Naive thymus-derived CD4-positive, alpha-beta T cell (primary cell): ENCODE data around the gene PDGFRB. TPM values are rescaled to one million over a fixed set of nuclear protein-coding genes. Genes with fewer than 3 reads are reported as not detected.

Experiments
- ATAC-seq: fragments of 150-1000 bp; cut with Tn5 transposase; 2 replicates; pipeline ENCODE4 v1.10.0; 2021; ENCODE audit warnings: mild to moderate bottlenecking, moderate library complexity
- CTCF ChIA-PET: fragments of 350-600 bp; sonication (Branson Sonifier 250); formaldehyde crosslinking; loops from one replicate; lab custom pipeline; 2021; ENCODE audit warnings: antibody characterized with exemption; lab: Charles Lee
- POLR2A ChIA-PET: fragments of 350-600 bp; sonication (Branson Sonifier 250); formaldehyde crosslinking; loops from one replicate; lab custom pipeline; 2021; ENCODE audit warnings: antibody characterized with exemption, inconsistent platforms; lab: Charles Lee
- DNase-seq, 9 donors: peaks; one replicate each; pipeline versions ENCODE4 v3.0.0 to v3.0.0-alpha.2; 2020 to 2022; ENCODE audit warnings: mixed read lengths in 1 of 9
- H3K27ac ChIP-seq: one replicate; pipeline ENCODE4 v1.7.0; 2013; ENCODE audit warnings: mild to moderate bottlenecking, low read depth, low read length, moderate library complexity
- H3K27me3 ChIP-seq, 2 donors: one replicate each; pipeline ENCODE4 v1.7.0; 2013; ENCODE audit warnings: low read length in 2 of 2, mild to moderate bottlenecking in 2 of 2, moderate library complexity in 2 of 2; ENCODE audit not compliant: control insufficient read depth in 2 of 2, insufficient read depth in 2 of 2
- H3K36me3 ChIP-seq, 3 experiments: 1 replicate in 2 of 3; 2 replicates in 1 of 3; pipeline ENCODE4 v1.7.0; 2013; ENCODE audit warnings: low read length in 3 of 3, mild to moderate bottlenecking in 3 of 3, moderate library complexity in 1 of 3; ENCODE audit not compliant: insufficient read depth in 3 of 3, control insufficient read depth in 2 of 3
- H3K4me1 ChIP-seq, 2 donors: one replicate each; pipeline ENCODE4 v1.7.0; 2013; ENCODE audit warnings: low read length in 2 of 2, mild to moderate bottlenecking in 2 of 2, moderate library complexity in 1 of 2; ENCODE audit not compliant: control insufficient read depth in 2 of 2, insufficient read depth in 2 of 2
- H3K4me3 ChIP-seq: 2 replicates; pipeline ENCODE4 v1.7.0; 2013; ENCODE audit warnings: mild to moderate bottlenecking, low read length
- H3K9me3 ChIP-seq, 3 experiments: 1 replicate in 2 of 3; 2 replicates in 1 of 3; pipeline ENCODE4 v1.7.0; 2013; ENCODE audit warnings: low read length in 3 of 3; ENCODE audit not compliant: control insufficient read depth in 2 of 3
- H3K27ac Mint-ChIP-seq, 9 donors: one replicate each; pipeline ENCODE4 v1.8.0; 2020 to 2022; ENCODE audit warnings: mixed read lengths in 9 of 9, mild to moderate bottlenecking in 8 of 9, moderate library complexity in 5 of 9, inconsistent platforms in 2 of 9
- H3K27me3 Mint-ChIP-seq, 5 donors: one replicate each; pipeline ENCODE4 v1.8.0; 2021 to 2022; ENCODE audit warnings: mixed read lengths in 5 of 5, mild to moderate bottlenecking in 1 of 5
- H3K36me3 Mint-ChIP-seq, 5 donors: one replicate each; pipeline ENCODE4 v1.8.0; 2020 to 2022; ENCODE audit warnings: mixed read lengths in 5 of 5, mild to moderate bottlenecking in 3 of 5, inconsistent platforms in 1 of 5
- H3K4me1 Mint-ChIP-seq, 7 donors: one replicate each; pipeline ENCODE4 v1.8.0; 2020 to 2022; ENCODE audit warnings: mixed read lengths in 7 of 7, mild to moderate bottlenecking in 3 of 7, inconsistent platforms in 1 of 7
- H3K4me3 Mint-ChIP-seq, 10 donors: one replicate each; pipeline ENCODE4 v1.8.0; 2020 to 2022; ENCODE audit warnings: mild to moderate bottlenecking in 10 of 10, mixed read lengths in 10 of 10, moderate library complexity in 6 of 10, inconsistent platforms in 2 of 10
- H3K9me3 Mint-ChIP-seq, 11 donors: one replicate each; pipeline ENCODE4 v1.8.0; 2020 to 2022; ENCODE audit warnings: mixed read lengths in 11 of 11, mild to moderate bottlenecking in 4 of 11, inconsistent platforms in 1 of 11, moderate library complexity in 1 of 11
- intact Hi-C, 2 donors: fragments of 100-400 bp; cut with micrococcal nuclease; formaldehyde crosslinking; loops; one replicate each; pipeline ENCODE4 v1.15.1; 2023
- polyA plus RNA-seq, 2 donors: library from polyadenylated mRNA; unstranded; fragments of 300-500 nt; fragmentation: Illumina TruSeq; gene quantifications; one replicate each; pipeline ENCODE4 v1.2.3, GENCODE V29; 2021
- total RNA-seq, 6 experiments: library from RNA in 5 of 6; stranded (reverse) in 5 of 6; gene quantifications; 1 replicate in 5 of 6; 2 replicates in 1 of 6; pipeline ENCODE4 v1.2.3 and lab custom pipeline; 2021 to 2026

Gene PDGFRB
- total and polyA plus RNA-seq, 7 experiments from 2014 or later = 0.37 to 8.5 (median 2.9) TPM; not detected in 3

DNA sequence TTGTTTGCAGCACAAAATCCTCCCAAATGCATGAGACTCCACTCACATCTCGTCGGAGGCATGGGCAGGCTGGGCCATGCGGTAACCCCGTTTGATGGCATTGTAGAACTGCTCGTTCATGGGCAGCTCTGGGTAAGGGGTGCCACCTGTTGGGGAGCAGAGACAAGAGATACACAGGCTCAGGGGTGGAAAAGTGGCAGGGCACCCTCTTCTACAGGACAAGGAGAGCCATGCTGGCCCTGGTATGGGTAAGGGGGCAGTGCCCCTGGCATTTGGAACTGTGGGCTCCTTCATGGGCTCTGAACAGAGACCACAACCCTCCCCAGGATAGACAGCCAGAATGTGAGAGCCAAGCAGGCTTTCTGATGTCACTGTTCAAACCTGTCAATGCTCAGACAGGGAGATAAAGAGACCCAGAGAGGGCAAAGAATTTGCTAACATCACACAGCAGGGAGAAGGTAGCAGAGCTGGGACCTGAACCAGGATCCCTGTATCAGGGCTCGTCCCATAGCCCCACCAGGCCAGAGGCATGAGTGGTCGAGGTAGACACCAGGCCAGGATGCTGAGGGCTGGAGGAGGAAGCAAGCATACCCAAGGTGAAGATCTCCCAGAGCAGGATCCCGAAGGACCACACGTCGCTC is 36.1 kb downstream of the PDGFRB start:
- no peaks in the 10 kb centered on the region for H3K36me3 Mint-ChIP-seq
- H3K4me1 Mint-ChIP-seq = peaks cover 0 to 4% (median 0%) of the 10 kb centered on the region in 7 donors
- POLR2A ChIA-PET = no interaction called here
- H3K27ac Mint-ChIP-seq = peak overlapping the region in 1 of 9 donors; percentile 36
- intact Hi-C loops = loop anchor here in 1 of 2 donors (5.0 kb wide), 1 partner anchor 287 kb away; no protein-coding TSS in a partner anchor
- H3K36me3 ChIP-seq = no peaks in the 10 kb centered on the region
- no peak overlapping the region for H3K4me3 ChIP-seq
- no peak for ATAC-seq
- H3K27me3 Mint-ChIP-seq = no peaks in the 10 kb centered on the region
- H3K27ac ChIP-seq = no peak overlapping the region
- CTCF ChIA-PET = no interaction called here
- no peak overlapping the region for H3K4me3 Mint-ChIP-seq
- H3K27me3 ChIP-seq = no peaks in the 10 kb centered on the region
- H3K4me1 ChIP-seq = no peaks in the 10 kb centered on the region
- no peak for DNase-seq
- H3K9me3 ChIP-seq = no peaks in the 10 kb centered on the region
- no peaks in the 10 kb centered on the region for H3K9me3 Mint-ChIP-seq

GRCh38 chr5:150118561-150119229 is 37.0 kb downstream of the PDGFRB start:
- H3K36me3 ChIP-seq = no peaks in the 10 kb centered on the region
- H3K4me1 ChIP-seq = no peaks in the 10 kb centered on the region
- Mint-ChIP-seq H3K27me3 (no peaks in the 10 kb centered on the region), H3K9me3 (no peaks in the 10 kb centered on the region), H3K4me1 (peaks cover 0 to 4% (median 0%) of the 10 kb centered on the region in 7 donors), H3K36me3 (no peaks in the 10 kb centered on the region), H3K27ac (no peak overlapping the region), H3K4me3 (no peak overlapping the region)
- ChIA-PET POLR2A (no interaction called here), CTCF (no interaction called here)
- no peaks in the 10 kb centered on the region for H3K27me3 ChIP-seq
- ATAC-seq (no peak), DNase-seq (no peak)
- H3K27ac ChIP-seq = no peak overlapping the region
- intact Hi-C loops = no loop called here
- no peak overlapping the region for H3K4me3 ChIP-seq
- no peaks in the 10 kb centered on the region for H3K9me3 ChIP-seq

GRCh38 chr5:150117945-150118560 is 37.6 kb downstream of the PDGFRB start:
- DNase-seq (no peak), ATAC-seq (no peak)
- no peak overlapping the region for H3K4me3 Mint-ChIP-seq
- H3K36me3 Mint-ChIP-seq = no peaks in the 10 kb centered on the region
- no peaks in the 10 kb centered on the region for H3K9me3 Mint-ChIP-seq
- intact Hi-C loops = no loop called here
- no peaks in the 10 kb centered on the region for H3K9me3 ChIP-seq
- H3K27me3 ChIP-seq = no peaks in the 10 kb centered on the region
- no peak overlapping the region for H3K4me3 ChIP-seq
- CTCF ChIA-PET = no interaction called here
- H3K36me3 ChIP-seq = no peaks in the 10 kb centered on the region
- no peak overlapping the region for H3K27ac ChIP-seq
- no peaks in the 10 kb centered on the region for H3K4me1 ChIP-seq
- H3K4me1 Mint-ChIP-seq = peaks cover 0 to 6% (median 0%) of the 10 kb centered on the region in 7 donors
- POLR2A ChIA-PET = no interaction called here
- peaks cover 0 to 3% (median 0%) of the 10 kb centered on the region in 5 donors for H3K27me3 Mint-ChIP-seq
- no peak overlapping the region for H3K27ac Mint-ChIP-seq

DNA sequence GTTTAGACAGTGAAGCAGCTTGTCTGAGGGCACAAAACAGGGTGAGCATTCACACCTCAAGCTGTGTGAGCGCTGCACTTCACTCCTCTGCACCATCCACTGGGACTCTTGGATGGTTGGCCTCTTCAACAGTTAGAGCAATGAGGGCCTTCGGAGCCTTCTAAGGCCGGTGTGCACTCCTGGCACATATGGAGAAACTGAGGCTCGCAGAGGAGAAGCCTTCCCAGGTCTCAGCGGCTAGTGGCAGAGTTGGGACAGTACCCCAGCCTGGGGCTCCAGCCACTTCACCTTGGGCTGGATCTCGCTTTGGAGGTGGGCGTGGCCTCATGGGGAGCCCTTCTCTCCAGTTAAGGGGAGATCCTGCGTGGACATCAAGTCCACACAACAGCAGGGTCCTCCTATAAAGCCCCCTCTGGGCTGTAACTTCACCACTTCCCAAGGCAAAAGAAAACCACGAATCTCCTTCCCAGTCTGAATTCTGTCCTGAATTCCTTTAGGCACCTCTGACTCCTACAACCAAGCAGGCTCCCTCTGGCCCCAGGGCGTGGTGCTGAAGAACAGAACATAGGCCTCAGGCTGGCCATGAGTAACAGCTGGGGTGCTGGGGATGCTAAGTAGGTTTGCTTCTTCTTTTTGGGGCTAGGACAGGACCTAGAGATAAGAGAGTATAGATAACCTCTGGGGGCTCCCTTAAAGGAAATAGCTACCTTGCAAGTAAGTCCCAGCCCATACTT is 38.8 kb downstream of the PDGFRB start:
- intact Hi-C loops = no loop called here

GRCh38 chr5:150114773-150115408 is 40.8 kb downstream of the PDGFRB start:
- no peaks in the 10 kb centered on the region for H3K9me3 ChIP-seq
- peaks cover 0 to under 1% (median 0%) of the 10 kb centered on the region in 11 donors for H3K9me3 Mint-ChIP-seq
- no peak overlapping the region for H3K27ac ChIP-seq
- H3K4me3 Mint-ChIP-seq = no peak overlapping the region
- H3K4me3 ChIP-seq = no peak overlapping the region
- H3K4me1 ChIP-seq = no peaks in the 10 kb centered on the region
- intact Hi-C loops = no loop called here
- peaks cover 0 to 6% (median 4%) of the 10 kb centered on the region in 5 donors for H3K27me3 Mint-ChIP-seq
- ATAC-seq (no peak), DNase-seq (peak in 1 of 9 donors; percentile 10)
- no peak overlapping the region for H3K27ac Mint-ChIP-seq
- no peaks in the 10 kb centered on the region for H3K27me3 ChIP-seq
- H3K36me3 ChIP-seq = no peaks in the 10 kb centered on the region
- ChIA-PET POLR2A (no interaction called here), CTCF (no interaction called here)
- H3K36me3 Mint-ChIP-seq = no peaks in the 10 kb centered on the region
- peaks cover 0 to 5% (median 0%) of the 10 kb centered on the region in 7 donors for H3K4me1 Mint-ChIP-seq

More for the DNA sequence above, 38.8 kb downstream of the PDGFRB start:
- POLR2A ChIA-PET = no interaction called here
- peaks cover 0 to 5% (median 0%) of the 10 kb centered on the region in 7 donors for H3K4me1 Mint-ChIP-seq
- no peaks in the 10 kb centered on the region for H3K4me1 ChIP-seq
- no peak overlapping the region for H3K4me3 ChIP-seq
- H3K27me3 ChIP-seq = no peaks in the 10 kb centered on the region
- ATAC-seq (no peak), DNase-seq (no peak)
- no peaks in the 10 kb centered on the region for H3K9me3 Mint-ChIP-seq
- peaks cover 0 to 4% (median 0%) of the 10 kb centered on the region in 5 donors for H3K27me3 Mint-ChIP-seq
- H3K9me3 ChIP-seq = no peaks in the 10 kb centered on the region
- H3K36me3 Mint-ChIP-seq = no peaks in the 10 kb centered on the region
- CTCF ChIA-PET = no interaction called here
- no peak overlapping the region for H3K4me3 Mint-ChIP-seq
- no peak overlapping the region for H3K27ac Mint-ChIP-seq
- no peak overlapping the region for H3K27ac ChIP-seq
- H3K36me3 ChIP-seq = no peaks in the 10 kb centered on the region

DNA sequence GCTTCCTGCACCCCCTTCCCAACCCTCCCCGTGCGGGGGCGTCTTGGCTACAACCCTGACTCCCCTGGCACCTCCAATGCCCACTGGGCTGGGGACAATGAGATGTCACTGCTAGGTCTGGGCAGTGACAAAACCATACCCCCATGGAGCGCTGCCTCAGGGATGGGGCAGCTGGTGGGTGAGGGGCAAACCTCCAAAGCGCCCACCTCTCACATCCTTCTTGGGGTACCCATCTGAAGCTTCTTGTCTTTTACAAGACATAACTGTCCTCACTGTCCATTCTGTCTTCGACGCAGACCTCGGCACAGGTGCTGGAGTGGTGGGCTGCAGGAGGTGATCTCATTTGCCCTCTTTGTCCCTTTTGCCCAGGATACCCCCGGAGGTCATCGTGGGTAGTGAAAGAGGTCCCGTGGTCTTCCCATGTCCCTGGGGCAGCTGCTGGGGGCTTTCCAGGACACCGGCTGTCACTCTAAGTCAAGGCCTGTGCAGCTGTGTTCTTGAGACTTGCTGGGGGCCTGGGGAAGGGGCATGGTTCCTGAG is 41.5 kb downstream of the PDGFRB start:
- Histone ChIP-seq H3K4me1 (no peaks in the 10 kb centered on the region), H3K36me3 (no peaks in the 10 kb centered on the region), H3K27ac (no peak overlapping the region), H3K9me3 (no peaks in the 10 kb centered on the region), H3K27me3 (no peaks in the 10 kb centered on the region), H3K4me3 (no peak overlapping the region)
- no peak for DNase-seq
- peaks cover 0 to 5% (median 0%) of the 10 kb centered on the region in 7 donors for H3K4me1 Mint-ChIP-seq
- no peak for ATAC-seq
- CTCF ChIA-PET = no interaction called here
- POLR2A ChIA-PET = no interaction called here
- H3K4me3 Mint-ChIP-seq = no peak overlapping the region
- H3K27me3 Mint-ChIP-seq = peaks cover 0 to 11% (median 4%) of the 10 kb centered on the region in 5 donors
- no peak overlapping the region for H3K27ac Mint-ChIP-seq
- intact Hi-C loops = no loop called here
- peaks cover 0 to 1% (median 0%) of the 10 kb centered on the region in 11 donors for H3K9me3 Mint-ChIP-seq
- no peaks in the 10 kb centered on the region for H3K36me3 Mint-ChIP-seq
